ENCODE measurements around the gene GPR155.

Gene GPR155

DNA sequence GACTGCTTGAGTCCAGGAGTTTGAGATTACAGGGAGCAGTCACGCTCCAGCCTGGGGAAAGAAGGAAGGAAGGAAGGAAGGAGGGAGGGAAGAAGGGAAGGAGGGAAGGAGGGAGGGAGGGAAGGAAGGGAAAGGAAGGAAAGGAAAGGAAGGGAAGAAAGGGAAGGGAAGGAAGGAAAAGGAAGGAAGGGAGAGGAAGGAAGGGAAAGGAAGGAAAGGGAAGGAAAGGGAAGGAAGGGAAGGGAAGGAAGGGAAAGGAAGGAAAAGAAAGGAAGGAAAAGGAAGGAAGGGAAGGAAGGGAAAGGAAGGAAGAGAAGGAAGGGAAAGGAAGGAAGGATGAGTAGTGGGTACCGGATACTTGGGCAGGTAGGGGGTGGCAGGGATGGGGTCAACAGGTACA is 32.3 kb downstream of the GPR155 start:
- no peaks in the 10 kb centered on the region for H3K9me3 ChIP-seq (ENCODE audit: control insufficient read depth, insufficient read depth, low read depth, low read length)
- H3K9ac ChIP-seq (ENCODE audit: low read length): no peak overlapping the region
- no peaks in the 10 kb centered on the region for H3K36me3 ChIP-seq (ENCODE audit: control insufficient read depth, insufficient read depth, low read length)
- no peaks in the 10 kb centered on the region for H3K27me3 ChIP-seq (ENCODE audit: control insufficient read depth, insufficient read depth, low read length)
- no peak overlapping the region for H3K27ac ChIP-seq (ENCODE audit: low read depth, low read length)
- no peaks in the 10 kb centered on the region for H3K4me1 ChIP-seq (ENCODE audit: control insufficient read depth, insufficient read depth, low read length)
- no peak overlapping the region for H3K4me3 ChIP-seq (ENCODE audit: low read depth, low read length)

DNA sequence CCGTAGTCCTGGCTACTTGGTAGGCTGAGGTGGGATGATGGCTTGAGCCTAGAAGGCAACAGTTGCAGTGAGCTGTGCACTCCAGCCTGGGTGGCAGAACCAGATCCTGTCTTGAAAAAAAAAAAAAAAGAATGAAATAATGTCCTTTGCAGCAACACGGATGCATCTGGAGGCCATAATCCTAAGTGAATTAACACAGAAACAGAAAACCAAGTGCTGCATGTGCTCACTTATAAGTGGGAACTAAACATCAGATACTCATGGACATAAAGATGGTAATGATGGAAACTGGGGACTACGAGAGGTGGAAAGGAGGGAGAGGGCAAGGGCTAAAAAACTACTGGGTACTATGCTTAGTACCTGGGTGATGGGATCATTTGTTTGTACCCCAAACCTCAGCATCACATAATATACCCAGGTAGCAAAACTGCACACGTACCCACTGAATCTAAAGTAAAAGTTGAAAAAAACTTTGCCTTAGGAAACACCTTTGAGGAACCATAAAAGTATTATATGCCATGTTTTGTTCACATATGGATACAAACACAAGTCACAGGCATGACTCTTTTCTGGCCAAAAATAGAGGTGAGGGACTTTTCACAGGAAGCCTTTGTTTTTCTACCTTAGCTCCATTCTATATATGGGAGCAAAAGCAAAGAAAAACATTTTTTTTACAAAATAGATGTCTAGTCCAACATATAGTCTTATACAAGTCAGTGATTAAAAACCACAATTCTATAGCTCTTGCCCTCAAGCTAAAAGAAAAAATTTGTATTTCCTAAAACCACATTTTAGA is 36.6 kb downstream of the GPR155 start:
- Histone ChIP-seq H3K27ac (ENCODE audit: low read depth, low read length) (no peak overlapping the region), H3K4me1 (ENCODE audit: control insufficient read depth, insufficient read depth, low read length) (no peaks in the 10 kb centered on the region), H3K9ac (ENCODE audit: low read length) (no peak overlapping the region), H3K4me3 (ENCODE audit: low read depth, low read length) (no peak overlapping the region), H3K9me3 (ENCODE audit: control insufficient read depth, insufficient read depth, low read depth, low read length) (no peaks in the 10 kb centered on the region), H3K27me3 (ENCODE audit: control insufficient read depth, insufficient read depth, low read length) (no peaks in the 10 kb centered on the region), H3K36me3 (ENCODE audit: control insufficient read depth, insufficient read depth, low read length) (no peaks in the 10 kb centered on the region)

DNA sequence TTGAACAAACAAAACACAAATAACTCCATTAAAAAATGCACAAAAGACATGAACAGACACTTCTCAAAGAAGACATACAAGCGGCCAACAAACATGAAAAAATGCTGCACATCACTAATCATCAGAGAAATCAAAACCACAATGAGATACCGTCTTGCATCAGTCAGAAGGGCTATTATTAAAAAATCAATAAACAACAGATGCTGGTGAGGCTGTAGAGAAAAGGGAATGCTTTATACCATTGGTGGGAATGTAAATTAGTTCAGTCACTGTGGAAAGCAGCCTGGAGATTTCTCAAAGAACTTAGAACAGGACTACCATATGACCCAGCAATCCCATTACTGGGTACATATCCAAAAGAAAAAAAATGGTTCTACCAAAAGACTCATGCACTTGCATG is 37.8 kb downstream of the GPR155 start:
- no peak overlapping the region for H3K9ac ChIP-seq (ENCODE audit: low read length)
- H3K4me1 ChIP-seq (ENCODE audit: control insufficient read depth, insufficient read depth, low read length): no peaks in the 10 kb centered on the region
- H3K27me3 ChIP-seq (ENCODE audit: control insufficient read depth, insufficient read depth, low read length): no peaks in the 10 kb centered on the region
- H3K4me3 ChIP-seq (ENCODE audit: low read depth, low read length): no peak overlapping the region
- H3K27ac ChIP-seq (ENCODE audit: low read depth, low read length): no peak overlapping the region
- no peaks in the 10 kb centered on the region for H3K36me3 ChIP-seq (ENCODE audit: control insufficient read depth, insufficient read depth, low read length)
- H3K9me3 ChIP-seq (ENCODE audit: control insufficient read depth, insufficient read depth, low read depth, low read length): no peaks in the 10 kb centered on the region

DNA sequence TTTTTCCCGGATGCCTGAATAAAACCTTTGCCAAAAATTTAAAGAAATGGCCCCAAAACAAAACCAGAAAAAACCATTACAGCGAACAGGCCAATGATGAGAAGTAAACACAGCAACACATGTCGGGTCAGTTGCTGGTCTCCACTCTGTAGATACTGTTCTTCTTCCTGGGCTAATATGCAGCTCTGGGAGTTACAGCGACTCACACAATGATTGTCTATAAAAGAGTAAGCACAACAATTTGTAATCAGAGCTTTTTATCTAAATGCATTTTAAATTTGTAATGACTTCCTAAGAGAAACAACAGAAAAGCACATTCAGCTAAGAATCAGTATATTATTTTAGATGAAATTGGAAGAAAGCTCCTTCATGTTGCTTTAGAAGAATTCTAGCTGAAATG is 40.3 kb downstream of the GPR155 start:
- Histone ChIP-seq H3K4me1 (ENCODE audit: control insufficient read depth, insufficient read depth, low read length) (peaks cover 12% of the 10 kb centered on the region; the same call in 1 of the 2 replicates), H3K9ac (ENCODE audit: low read length) (no peak overlapping the region), H3K27ac (ENCODE audit: low read depth, low read length) (no peak overlapping the region), H3K27me3 (ENCODE audit: control insufficient read depth, insufficient read depth, low read length) (no peaks in the 10 kb centered on the region), H3K9me3 (ENCODE audit: control insufficient read depth, insufficient read depth, low read depth, low read length) (no peaks in the 10 kb centered on the region), H3K36me3 (ENCODE audit: control insufficient read depth, insufficient read depth, low read length) (no peaks in the 10 kb centered on the region), H3K4me3 (ENCODE audit: low read depth, low read length) (no peak overlapping the region)

DNA sequence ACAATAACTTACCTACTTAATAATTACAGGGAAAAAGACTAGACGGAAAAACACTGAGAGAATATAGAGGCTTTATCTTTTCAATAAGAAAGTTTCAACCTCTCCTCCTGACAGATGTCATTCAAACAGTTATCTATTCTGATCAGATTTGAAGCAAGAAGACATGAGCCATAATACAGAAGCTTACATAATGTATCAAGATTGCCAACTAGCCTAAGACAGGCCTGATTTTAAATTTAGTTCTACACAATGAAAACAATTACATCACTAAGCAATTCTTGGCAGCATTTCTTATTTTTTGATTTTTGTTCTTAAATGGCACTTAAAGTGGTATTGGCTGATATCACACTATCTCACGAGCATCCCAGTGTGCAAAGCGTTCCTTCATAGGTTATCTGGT is 41.6 kb downstream of the GPR155 start:
- Histone ChIP-seq H3K9me3 (ENCODE audit: control insufficient read depth, insufficient read depth, low read depth, low read length) (no peaks in the 10 kb centered on the region), H3K27me3 (ENCODE audit: control insufficient read depth, insufficient read depth, low read length) (no peaks in the 10 kb centered on the region), H3K27ac (ENCODE audit: low read depth, low read length) (no peak overlapping the region), H3K4me1 (ENCODE audit: control insufficient read depth, insufficient read depth, low read length) (peaks cover 12% of the 10 kb centered on the region; the same call in 1 of the 2 replicates), H3K36me3 (ENCODE audit: control insufficient read depth, insufficient read depth, low read length) (no peaks in the 10 kb centered on the region), H3K9ac (ENCODE audit: low read length) (no peak overlapping the region), H3K4me3 (ENCODE audit: low read depth, low read length) (no peak overlapping the region)

DNA sequence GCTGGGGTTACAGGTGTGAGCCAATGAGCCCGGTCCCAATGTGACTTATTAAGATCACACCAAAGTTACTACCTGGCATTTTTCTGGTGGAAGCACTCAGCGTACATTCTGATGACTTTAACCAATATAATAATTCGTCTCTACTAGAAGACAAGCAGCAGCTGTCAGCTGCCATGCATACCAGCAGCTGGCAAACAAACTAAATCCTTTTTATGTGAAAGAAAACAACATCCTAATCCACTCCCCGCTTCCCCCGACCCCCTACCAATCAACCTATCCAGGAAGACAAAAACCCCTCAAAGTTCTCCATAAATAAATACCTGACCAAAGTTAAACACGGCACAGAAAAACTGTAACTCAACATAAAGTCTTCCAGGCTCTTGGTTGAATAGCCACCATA is 42.1 kb downstream of the GPR155 start:
- H3K9me3 ChIP-seq (ENCODE audit: control insufficient read depth, insufficient read depth, low read depth, low read length): no peaks in the 10 kb centered on the region
- H3K36me3 ChIP-seq (ENCODE audit: control insufficient read depth, insufficient read depth, low read length): no peaks in the 10 kb centered on the region
- H3K4me3 ChIP-seq (ENCODE audit: low read depth, low read length): no peak overlapping the region
- H3K27ac ChIP-seq (ENCODE audit: low read depth, low read length): no peak overlapping the region
- H3K4me1 ChIP-seq (ENCODE audit: control insufficient read depth, insufficient read depth, low read length): peaks cover 12% of the 10 kb centered on the region; the same call in 1 of the 2 replicates
- H3K27me3 ChIP-seq (ENCODE audit: control insufficient read depth, insufficient read depth, low read length): no peaks in the 10 kb centered on the region
- no peak overlapping the region for H3K9ac ChIP-seq (ENCODE audit: low read length)

DNA sequence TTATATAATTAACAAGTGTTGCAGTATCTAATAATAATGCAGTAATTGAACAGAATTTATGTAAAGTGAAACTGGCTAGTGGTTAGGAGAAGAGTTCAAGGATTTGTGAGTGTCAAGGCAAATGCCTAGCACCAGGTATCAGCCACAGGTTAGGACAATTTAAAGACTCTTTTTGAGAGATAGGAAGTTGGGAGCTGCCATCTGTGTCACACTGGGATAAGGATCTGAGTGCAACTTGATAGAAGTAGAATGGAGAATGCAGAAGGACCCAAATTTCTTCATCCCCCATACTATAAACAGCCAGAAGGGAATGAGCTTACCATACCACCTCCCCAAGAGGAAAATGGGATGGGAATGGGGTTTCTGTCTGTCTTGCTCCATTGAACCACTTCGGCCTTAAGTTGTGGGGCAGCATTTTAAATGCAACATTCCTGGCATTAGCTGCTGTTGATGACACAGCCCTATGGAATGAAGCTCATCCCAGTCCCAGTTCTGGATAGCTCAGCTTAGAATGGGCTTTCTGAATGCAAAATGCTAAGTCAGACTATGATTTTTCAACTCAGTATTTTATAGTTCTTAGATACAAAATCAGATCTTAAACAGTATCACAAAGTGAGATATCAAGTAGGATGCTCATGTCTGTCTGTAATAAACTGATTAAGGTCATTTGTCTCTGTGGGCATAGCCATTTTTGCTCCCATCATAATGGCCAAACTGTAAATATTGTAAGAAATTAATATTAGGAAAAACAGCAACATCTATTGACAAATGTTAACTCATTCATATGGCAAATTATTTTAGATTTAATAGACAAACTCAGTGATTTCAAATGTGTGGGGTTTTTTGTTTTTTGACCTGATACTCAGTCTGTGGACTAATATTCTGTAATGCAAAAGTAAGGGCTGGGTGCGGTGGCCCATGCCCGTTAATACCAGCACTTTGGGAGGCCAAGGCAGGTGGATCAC is 44.0 kb downstream of the GPR155 start:
- no peak overlapping the region for H3K9ac ChIP-seq (ENCODE audit: low read length)
- H3K27ac ChIP-seq (ENCODE audit: low read depth, low read length): no peak overlapping the region
- H3K9me3 ChIP-seq (ENCODE audit: control insufficient read depth, insufficient read depth, low read depth, low read length): no peaks in the 10 kb centered on the region
- H3K4me1 ChIP-seq (ENCODE audit: control insufficient read depth, insufficient read depth, low read length): peaks cover 12% of the 10 kb centered on the region; the same call in 1 of the 2 replicates
- no peak overlapping the region for H3K4me3 ChIP-seq (ENCODE audit: low read depth, low read length)
- H3K27me3 ChIP-seq (ENCODE audit: control insufficient read depth, insufficient read depth, low read length): no peaks in the 10 kb centered on the region
- H3K36me3 ChIP-seq (ENCODE audit: control insufficient read depth, insufficient read depth, low read length): no peaks in the 10 kb centered on the region

DNA sequence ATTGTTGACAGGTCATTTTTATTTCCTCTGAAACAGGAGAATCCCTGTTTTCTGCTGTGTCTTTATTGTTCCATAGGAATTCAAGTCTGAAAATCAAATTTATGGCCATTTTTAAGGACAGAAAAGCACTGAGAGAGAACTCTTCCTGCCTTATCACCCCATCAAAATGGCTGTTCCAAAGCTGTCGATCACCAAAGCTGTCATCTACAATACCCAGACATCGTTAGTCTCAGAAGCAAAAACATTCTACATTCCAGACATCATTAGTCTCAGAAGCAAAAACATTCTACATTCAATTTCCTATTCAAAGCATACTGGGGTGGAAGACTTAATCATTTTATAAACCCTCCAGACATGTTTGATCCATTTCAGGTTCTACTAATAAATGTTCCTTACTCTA is 46.9 kb downstream of the GPR155 start:
- Histone ChIP-seq H3K4me3 (ENCODE audit: low read depth, low read length) (no peak overlapping the region), H3K4me1 (ENCODE audit: control insufficient read depth, insufficient read depth, low read length) (peaks cover 12% of the 10 kb centered on the region; the same call in 1 of the 2 replicates), H3K27ac (ENCODE audit: low read depth, low read length) (no peak overlapping the region), H3K9ac (ENCODE audit: low read length) (no peak overlapping the region), H3K27me3 (ENCODE audit: control insufficient read depth, insufficient read depth, low read length) (no peaks in the 10 kb centered on the region), H3K9me3 (ENCODE audit: control insufficient read depth, insufficient read depth, low read depth, low read length) (no peaks in the 10 kb centered on the region), H3K36me3 (ENCODE audit: control insufficient read depth, insufficient read depth, low read length) (no peaks in the 10 kb centered on the region)

DNA sequence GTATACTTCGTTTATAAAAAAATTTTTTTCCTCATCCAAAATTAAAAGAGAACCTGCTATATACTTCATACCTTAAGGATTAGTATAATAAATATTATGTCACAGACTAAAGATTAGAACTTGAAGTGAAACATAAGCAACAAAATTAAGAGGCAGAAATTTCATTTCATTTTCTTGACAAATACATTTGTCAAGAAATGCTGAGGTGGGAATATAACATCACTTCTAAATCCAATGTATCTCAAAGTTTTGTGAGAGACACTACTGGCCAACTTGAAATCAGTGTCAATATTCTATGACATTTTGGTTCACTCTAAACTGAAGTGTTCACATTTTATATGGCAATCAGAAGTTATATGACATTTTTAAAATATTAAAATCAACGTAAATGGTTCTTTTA is 47.5 kb downstream of the GPR155 start:
- Histone ChIP-seq H3K9me3 (ENCODE audit: control insufficient read depth, insufficient read depth, low read depth, low read length) (no peaks in the 10 kb centered on the region), H3K27me3 (ENCODE audit: control insufficient read depth, insufficient read depth, low read length) (no peaks in the 10 kb centered on the region), H3K4me3 (ENCODE audit: low read depth, low read length) (no peak overlapping the region), H3K27ac (ENCODE audit: low read depth, low read length) (no peak overlapping the region), H3K4me1 (ENCODE audit: control insufficient read depth, insufficient read depth, low read length) (peaks cover 12% of the 10 kb centered on the region; the same call in 1 of the 2 replicates), H3K9ac (ENCODE audit: low read length) (no peak overlapping the region), H3K36me3 (ENCODE audit: control insufficient read depth, insufficient read depth, low read length) (no peaks in the 10 kb centered on the region)

DNA sequence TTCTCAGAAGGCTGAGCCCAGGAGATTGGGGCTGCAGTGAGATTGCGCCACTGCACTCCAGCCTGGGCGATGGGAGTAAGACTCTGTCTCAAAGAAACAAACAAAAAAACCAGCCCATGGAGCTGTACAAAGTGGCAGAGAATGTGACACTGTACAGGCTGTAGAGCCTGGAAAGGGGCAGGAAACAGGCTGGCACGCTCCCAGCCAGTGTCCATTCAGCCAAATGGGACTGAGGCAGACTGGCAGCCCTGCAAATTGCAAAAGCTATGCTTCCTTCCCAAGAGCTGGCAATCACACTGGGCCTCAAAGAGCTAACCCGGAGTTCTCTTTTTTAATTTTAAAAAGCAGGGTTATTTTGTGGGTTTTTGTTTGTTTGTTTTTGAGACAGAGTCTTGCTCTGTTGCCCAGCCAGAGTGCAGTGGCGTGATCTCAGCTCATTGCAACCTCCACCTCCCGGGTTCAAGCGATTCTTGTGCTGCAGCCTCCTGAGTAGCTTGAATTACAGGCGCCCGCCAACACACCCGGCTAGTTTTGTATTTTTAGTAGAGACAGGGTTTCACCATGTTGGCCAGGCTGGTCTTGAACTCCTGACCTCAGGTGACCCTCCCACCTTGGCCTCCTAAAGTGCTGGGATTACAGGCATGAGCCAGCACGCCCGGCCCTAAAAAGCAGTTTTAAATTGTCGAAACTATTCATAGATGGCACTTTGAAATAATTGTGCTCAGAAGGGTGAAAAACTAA is 48.5 kb downstream of the GPR155 start:
- Histone ChIP-seq H3K9ac (ENCODE audit: low read length) (no peak overlapping the region), H3K9me3 (ENCODE audit: control insufficient read depth, insufficient read depth, low read depth, low read length) (no peaks in the 10 kb centered on the region), H3K27ac (ENCODE audit: low read depth, low read length) (no peak overlapping the region), H3K4me1 (ENCODE audit: control insufficient read depth, insufficient read depth, low read length) (peaks cover 12% of the 10 kb centered on the region; the same call in 1 of the 2 replicates), H3K36me3 (ENCODE audit: control insufficient read depth, insufficient read depth, low read length) (no peaks in the 10 kb centered on the region), H3K27me3 (ENCODE audit: control insufficient read depth, insufficient read depth, low read length) (no peaks in the 10 kb centered on the region), H3K4me3 (ENCODE audit: low read depth, low read length) (no peak overlapping the region)

Measured in HUES6 (cell line).